RWPE2 (cell line): ENCODE measurements around the gene SAE1.
"Not testable (repeated sequence)": the region's sequence is repeated elsewhere in the genome, so short reads cannot be mapped to it uniquely, and the experiment has no call there.

Source experiments
- ATAC-seq: fragments of 200-7000 bp; cut with Tn5 transposase; 3 replicates; pipeline ENCODE4 v1.9.1; 2021; ENCODE audit warnings: low read depth
- DNase-seq: peaks from one replicate; pipeline ENCODE4 v3.0.0-alpha.2; 2020; ENCODE audit warnings: low spot score
- H3K27ac ChIP-seq: fragments of 450-650 bp; 2 replicates; pipeline ENCODE4 v1.5.1; 2017; ENCODE audit warnings: mild to moderate bottlenecking; ENCODE audit not compliant: poor library complexity, severe bottlenecking
- H3K27me3 ChIP-seq: fragments of 250-450 bp; sonication (Bioruptor Pico); 2 replicates; pipeline ENCODE4 v1.5.1; 2021; ENCODE audit warnings: mild to moderate bottlenecking, moderate library complexity; ENCODE audit not compliant: insufficient read depth, poor library complexity, severe bottlenecking
- H3K36me3 ChIP-seq: fragments of 250-450 bp; sonication (Bioruptor Pico); 2 replicates; pipeline ENCODE4 v1.5.1; 2020; ENCODE audit warnings: low read depth, mild to moderate bottlenecking, moderate library complexity
- H3K4me1 ChIP-seq: fragments of 250-450 bp; sonication (Bioruptor Pico); 2 replicates; pipeline ENCODE4 v1.5.1; 2021; ENCODE audit warnings: mild to moderate bottlenecking, moderate library complexity; ENCODE audit not compliant: insufficient read depth, poor library complexity, severe bottlenecking
- H3K4me3 ChIP-seq: fragments of 250-450 bp; sonication (Bioruptor Pico); 2 replicates; pipeline ENCODE4 v1.5.1; 2021; ENCODE audit warnings: mild to moderate bottlenecking, moderate library complexity; ENCODE audit not compliant: severe bottlenecking
- H3K9me3 ChIP-seq: fragments of 250-450 bp; sonication (Bioruptor Pico); 2 replicates; pipeline ENCODE4 v1.5.1; 2021; ENCODE audit warnings: mild to moderate bottlenecking, moderate library complexity; ENCODE audit not compliant: severe bottlenecking
- TF ChIP-seq, protein P1 (sequence below): fragments of 450-650 bp; IDR thresholded peaks from one replicate; pipeline ENCODE4 v1.5.1; 2017; ENCODE audit warnings: mild to moderate bottlenecking, moderate library complexity; ENCODE audit not compliant: poor library complexity, severe bottlenecking

The SAE1 gene

DNA sequence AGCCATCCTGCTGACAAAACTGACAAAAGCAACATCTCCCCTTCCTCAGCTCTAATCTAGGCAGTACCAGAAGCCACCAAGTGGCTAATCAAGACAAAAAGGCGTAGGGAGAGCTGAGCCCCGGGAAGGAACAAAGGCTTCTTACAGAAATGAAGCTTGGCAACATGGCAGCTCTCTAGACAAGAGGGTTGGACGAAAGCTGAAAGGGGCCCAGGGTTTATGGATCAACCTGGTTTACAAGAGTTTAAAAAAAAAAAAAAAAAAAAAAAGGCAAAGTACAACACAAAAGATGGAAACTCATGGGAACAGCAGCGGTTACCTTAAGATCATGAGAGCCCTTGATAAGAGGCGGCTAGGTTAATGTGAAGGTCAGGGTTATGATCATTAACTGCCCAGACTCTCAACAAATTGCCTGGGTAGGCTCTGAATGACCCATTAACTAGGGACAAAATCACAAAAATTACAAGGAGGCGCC lies 31.0 kb upstream of the SAE1 start:
- Histone ChIP-seq H3K4me1 (peaks cover 15% of the 10 kb centered on the region), H3K9me3 (no peaks in the 10 kb centered on the region), H3K36me3 (peaks cover 32% of the 10 kb centered on the region), H3K27me3 (no peaks in the 10 kb centered on the region), H3K4me3 (no peak overlapping the region), H3K27ac (no peak overlapping the region)
- TF ChIP-seq, protein P1, sequence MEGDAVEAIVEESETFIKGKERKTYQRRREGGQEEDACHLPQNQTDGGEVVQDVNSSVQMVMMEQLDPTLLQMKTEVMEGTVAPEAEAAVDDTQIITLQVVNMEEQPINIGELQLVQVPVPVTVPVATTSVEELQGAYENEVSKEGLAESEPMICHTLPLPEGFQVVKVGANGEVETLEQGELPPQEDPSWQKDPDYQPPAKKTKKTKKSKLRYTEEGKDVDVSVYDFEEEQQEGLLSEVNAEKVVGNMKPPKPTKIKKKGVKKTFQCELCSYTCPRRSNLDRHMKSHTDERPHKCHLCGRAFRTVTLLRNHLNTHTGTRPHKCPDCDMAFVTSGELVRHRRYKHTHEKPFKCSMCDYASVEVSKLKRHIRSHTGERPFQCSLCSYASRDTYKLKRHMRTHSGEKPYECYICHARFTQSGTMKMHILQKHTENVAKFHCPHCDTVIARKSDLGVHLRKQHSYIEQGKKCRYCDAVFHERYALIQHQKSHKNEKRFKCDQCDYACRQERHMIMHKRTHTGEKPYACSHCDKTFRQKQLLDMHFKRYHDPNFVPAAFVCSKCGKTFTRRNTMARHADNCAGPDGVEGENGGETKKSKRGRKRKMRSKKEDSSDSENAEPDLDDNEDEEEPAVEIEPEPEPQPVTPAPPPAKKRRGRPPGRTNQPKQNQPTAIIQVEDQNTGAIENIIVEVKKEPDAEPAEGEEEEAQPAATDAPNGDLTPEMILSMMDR = no peak
- no peak for ATAC-seq
- DNase-seq = no peak

DNA sequence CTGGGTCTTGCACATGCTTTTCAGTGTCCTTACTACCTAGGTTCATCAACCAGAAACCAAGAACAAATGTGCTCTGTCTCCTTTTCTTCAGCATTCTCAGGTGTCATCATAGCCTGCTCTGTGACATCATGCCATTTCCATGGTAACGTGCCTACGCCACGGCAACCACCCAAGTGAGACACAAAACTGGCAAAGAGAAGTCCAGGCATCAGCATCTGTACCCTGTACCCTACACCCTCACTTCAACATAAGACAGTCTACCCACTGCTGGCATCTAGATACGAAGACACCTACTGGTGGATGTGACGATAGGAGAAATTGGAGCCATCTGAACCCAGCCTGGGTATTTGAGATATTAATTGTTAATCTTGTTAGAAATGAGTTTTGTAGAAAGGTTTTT lies 30.3 kb upstream of the SAE1 start:
- Histone ChIP-seq H3K27me3 (no peaks in the 10 kb centered on the region), H3K36me3 (peaks cover 29% of the 10 kb centered on the region), H3K4me3 (no peak overlapping the region), H3K9me3 (no peaks in the 10 kb centered on the region), H3K27ac (no peak overlapping the region), H3K4me1 (peaks cover 15% of the 10 kb centered on the region)
- no peak for DNase-seq
- TF ChIP-seq, protein P1 = no peak
- ATAC-seq = no peak

GRCh38 chr19:47101116-47101515 lies 29.5 kb upstream of the SAE1 start:
- not testable (repeated sequence) for DNase-seq, H3K4me3 ChIP-seq, H3K4me1 ChIP-seq, H3K9me3 ChIP-seq, H3K27ac ChIP-seq, H3K27me3 ChIP-seq, ATAC-seq
- peaks cover 32% of the 10 kb centered on the region for H3K36me3 ChIP-seq

DNA sequence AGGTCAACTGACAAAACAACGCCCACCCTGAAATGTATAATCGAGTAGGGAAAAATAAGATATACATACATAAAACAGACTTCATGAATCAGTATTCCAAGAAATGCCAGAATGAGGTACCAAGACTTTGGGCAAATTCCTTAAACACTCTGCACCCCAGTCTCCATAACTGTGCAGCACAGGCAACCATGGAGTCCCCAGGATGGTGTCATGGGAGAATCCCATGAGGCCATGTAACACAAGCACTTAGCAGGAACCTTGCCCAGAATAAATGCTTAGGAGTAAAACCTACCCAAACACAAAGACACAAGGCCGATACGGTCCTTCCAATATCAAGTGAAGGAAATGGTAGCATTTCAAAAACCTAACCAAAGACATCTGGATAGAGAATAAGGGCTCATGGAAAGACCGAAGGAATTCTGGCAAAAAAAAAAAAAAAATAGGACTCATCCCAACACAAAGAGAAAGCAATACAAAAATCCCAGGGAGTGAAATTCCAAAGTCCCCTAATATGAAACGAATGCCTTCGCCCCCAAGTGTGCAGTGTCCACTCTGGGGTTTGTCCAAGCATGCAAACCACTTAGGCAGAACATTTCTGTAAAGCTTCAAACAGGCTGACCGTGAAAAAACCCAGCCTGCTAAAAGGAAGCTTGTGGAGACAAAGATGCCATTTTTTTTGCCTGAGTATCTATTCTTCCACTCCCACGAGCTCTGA lies 28.1 kb upstream of the SAE1 start:
- Histone ChIP-seq H3K36me3 (peaks cover 32% of the 10 kb centered on the region), H3K4me1 (peaks cover 6% of the 10 kb centered on the region), H3K27me3 (no peaks in the 10 kb centered on the region), H3K4me3 (no peak overlapping the region), H3K27ac (no peak overlapping the region), H3K9me3 (no peaks in the 10 kb centered on the region)
- TF ChIP-seq, protein P1 = no peak
- DNase-seq (no peak), ATAC-seq (no peak)

DNA sequence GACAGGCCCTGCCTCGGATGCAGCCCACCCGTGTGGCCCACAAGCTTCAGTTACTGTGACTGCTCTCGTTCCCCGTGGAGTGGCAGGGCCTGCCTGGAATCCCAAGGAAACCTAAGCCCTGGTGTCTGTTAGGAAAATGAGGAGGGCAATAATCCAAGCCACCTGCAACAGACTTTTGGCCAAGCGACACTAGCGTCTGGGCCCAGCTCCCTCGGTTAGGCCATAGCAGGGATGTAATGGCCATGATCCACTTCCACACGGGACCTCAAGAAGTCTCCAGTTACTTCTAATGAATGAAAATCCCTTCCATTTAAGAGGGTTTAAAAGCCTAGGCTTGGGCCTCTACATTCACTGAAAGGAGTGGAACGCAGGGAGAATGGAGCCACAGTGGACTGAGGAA lies 26.0 kb upstream of the SAE1 start:
- TF ChIP-seq, protein P1 = no peak
- DNase-seq = no peak
- H3K4me1 ChIP-seq = peaks cover 27% of the 10 kb centered on the region
- ATAC-seq = no peak
- no peak overlapping the region for H3K4me3 ChIP-seq
- H3K36me3 ChIP-seq = peaks cover 33% of the 10 kb centered on the region
- no peaks in the 10 kb centered on the region for H3K27me3 ChIP-seq
- H3K9me3 ChIP-seq = no peaks in the 10 kb centered on the region
- no peak overlapping the region for H3K27ac ChIP-seq
